Body of pancreas (tissue), 4 donors: ENCODE data around the gene NEB. TPM values are rescaled to one million over a fixed set of nuclear protein-coding genes. Genes with fewer than 3 reads are reported as not detected.

Experiments
- ATAC-seq: fragments of 150-250 bp; one replicate; pipeline ENCODE4 v1.9.1; 2016
- DNase-seq, 4 donors: peaks; one replicate each; pipeline ENCODE4 v3.0.0-alpha.2; 2019
- H3K27ac ChIP-seq, 4 donors: fragments of 200-600 bp; sonication (generic); 1 replicate in 3 of 4; 2 replicates in 1 of 4; pipeline versions ENCODE4 v1.5.1 to v1.6.1; 2016 to 2019; ENCODE audit warnings: mild to moderate bottlenecking in 1 of 4, mixed read lengths in 1 of 4, moderate library complexity in 1 of 4
- H3K27me3 ChIP-seq, 2 donors: fragments of 200-600 bp; sonication (generic); one replicate each; pipeline ENCODE4 v1.6.0; 2016; ENCODE audit warnings: mild to moderate bottlenecking in 1 of 2
- H3K36me3 ChIP-seq, 2 donors: fragments of 200-600 bp; sonication (generic); replicated peaks in 1 of 2; 2 replicates each; pipeline ENCODE4 v1.5.1; 2016; ENCODE audit warnings: low read depth in 2 of 2; ENCODE audit not compliant: insufficient read depth in 1 of 2
- H3K4me1 ChIP-seq: fragments of 200-600 bp; sonication (generic); one replicate; pipeline ENCODE4 v1.6.0; 2016
- H3K4me3 ChIP-seq, 2 donors: fragments of 200-600 bp; sonication (generic); 1 replicate in 1 of 2; 2 replicates in 1 of 2; pipeline ENCODE4 v1.5.1; 2016 to 2019
- H3K9me3 ChIP-seq, 3 donors: fragments of 200-600 bp; sonication (generic); 1 replicate in 2 of 3; 2 replicates in 1 of 3; pipeline ENCODE4 v1.5.1; 2016
- POLR2A ChIP-seq, 3 donors: fragments of 450-650 bp; IDR thresholded peaks; one replicate each; pipeline ENCODE4 v1.6.1; 2016; ENCODE audit warnings: antibody characterized with exemption in 3 of 3, mild to moderate bottlenecking in 2 of 3
- WGBS, 2 donors: methylation state at CpG; one replicate each; pipeline ENCODE4 v1.1.5; 2017; 5-methylcytosine and 5-hydroxymethylcytosine counted together
- intact Hi-C: fragments of 100-400 bp; cut with DNase I; formaldehyde crosslinking; loops from one replicate; pipeline ENCODE4 v1.15.1; 2023
- total RNA-seq, 2 donors: library from RNA; depleted of rRNA; stranded (reverse); fragments of >200 nt; gene quantifications; one replicate each; pipeline ENCODE4 v1.1.0, GENCODE V29; 2016
- TF ChIP-seq, protein P1 (sequence below), 7 experiments: fragments of 450-650 bp in 4 of 7; fragments of 200-600 bp in 3 of 7; sonication (generic) in 3 of 7; IDR thresholded peaks; one replicate each; pipeline ENCODE4 v1.5.1; 2016 to 2019; ENCODE audit warnings: antibody characterized with exemption in 7 of 7

The NEB gene
- total RNA-seq, 2 donors from 2014 or later, result 2.3 to 3.9 TPM

GRCh38 chr2:151549191-151549590 is 185.1 kb downstream of the NEB start:
- no peaks in the 10 kb centered on the region for H3K27me3 ChIP-seq
- TF ChIP-seq POLR2A (IDR thresholded peaks at IDR 0.05), result no peak
- TF ChIP-seq, protein P1, sequence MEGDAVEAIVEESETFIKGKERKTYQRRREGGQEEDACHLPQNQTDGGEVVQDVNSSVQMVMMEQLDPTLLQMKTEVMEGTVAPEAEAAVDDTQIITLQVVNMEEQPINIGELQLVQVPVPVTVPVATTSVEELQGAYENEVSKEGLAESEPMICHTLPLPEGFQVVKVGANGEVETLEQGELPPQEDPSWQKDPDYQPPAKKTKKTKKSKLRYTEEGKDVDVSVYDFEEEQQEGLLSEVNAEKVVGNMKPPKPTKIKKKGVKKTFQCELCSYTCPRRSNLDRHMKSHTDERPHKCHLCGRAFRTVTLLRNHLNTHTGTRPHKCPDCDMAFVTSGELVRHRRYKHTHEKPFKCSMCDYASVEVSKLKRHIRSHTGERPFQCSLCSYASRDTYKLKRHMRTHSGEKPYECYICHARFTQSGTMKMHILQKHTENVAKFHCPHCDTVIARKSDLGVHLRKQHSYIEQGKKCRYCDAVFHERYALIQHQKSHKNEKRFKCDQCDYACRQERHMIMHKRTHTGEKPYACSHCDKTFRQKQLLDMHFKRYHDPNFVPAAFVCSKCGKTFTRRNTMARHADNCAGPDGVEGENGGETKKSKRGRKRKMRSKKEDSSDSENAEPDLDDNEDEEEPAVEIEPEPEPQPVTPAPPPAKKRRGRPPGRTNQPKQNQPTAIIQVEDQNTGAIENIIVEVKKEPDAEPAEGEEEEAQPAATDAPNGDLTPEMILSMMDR (IDR thresholded peaks at IDR 0.05), result no peak
- no peak overlapping the region for H3K4me3 ChIP-seq
- DNase-seq, result no peak
- intact Hi-C loops, result no loop called here
- 78 to 92% methylated on average over 2 of the region's 2 CpGs for WGBS, 2 donors
- ATAC-seq, result no peak
- H3K4me1 ChIP-seq, result no peaks in the 10 kb centered on the region
- no peak overlapping the region for H3K27ac ChIP-seq
- no peaks in the 10 kb centered on the region for H3K36me3 ChIP-seq
- H3K9me3 ChIP-seq, result no peaks in the 10 kb centered on the region

- TF ChIP-seq POLR2A (IDR thresholded peaks at IDR 0.05), result no peak
- TF ChIP-seq, protein P1 (IDR thresholded peaks at IDR 0.05), result no peak
- intact Hi-C loops, result no loop called here
- H3K4me1 ChIP-seq, result no peaks in the 10 kb centered on the region
- ATAC-seq (no peak), DNase-seq (no peak)
- WGBS, 2 donors, result 90 to 98% methylated on average over 5 of the region's 5 CpGs
- no peak overlapping the region for H3K27ac ChIP-seq
- H3K4me3 ChIP-seq, result no peak overlapping the region
- no peaks in the 10 kb centered on the region for H3K9me3 ChIP-seq
- no peaks in the 10 kb centered on the region for H3K36me3 ChIP-seq
- H3K27me3 ChIP-seq, result no peaks in the 10 kb centered on the region
These were observed 189.8 kb downstream of the NEB start for GRCh38 chr2:151544449-151544848.

DNA sequence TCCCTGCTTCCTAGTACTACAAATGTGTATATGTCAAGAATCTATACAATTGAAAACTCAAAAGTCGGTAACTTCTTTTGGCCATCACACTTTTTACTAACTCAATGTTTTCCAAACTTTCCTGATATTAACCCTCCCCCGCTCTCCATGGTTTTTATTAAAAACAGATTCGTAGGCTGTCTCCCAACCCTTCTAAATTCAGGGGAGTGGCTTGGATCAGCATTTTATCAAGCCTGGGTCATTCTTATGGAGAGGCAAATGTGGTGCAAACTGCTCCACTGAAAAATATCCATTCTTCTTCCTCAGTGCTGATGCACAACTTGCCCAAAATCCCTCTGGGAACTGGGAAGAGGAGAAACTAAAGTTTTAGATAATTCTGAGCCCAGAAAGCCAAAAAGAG is 190.4 kb downstream of the NEB start:
- no peak for ATAC-seq
- H3K4me1 ChIP-seq, result no peaks in the 10 kb centered on the region
- H3K9me3 ChIP-seq, result no peaks in the 10 kb centered on the region
- H3K27me3 ChIP-seq, result no peaks in the 10 kb centered on the region
- 75 to 86% methylated on average over 3 of the region's 3 CpGs for WGBS, 2 donors
- DNase-seq, result no peak
- intact Hi-C loops, result no loop called here
- no peak overlapping the region for H3K4me3 ChIP-seq
- no peaks in the 10 kb centered on the region for H3K36me3 ChIP-seq
- H3K27ac ChIP-seq, result no peak overlapping the region
- TF ChIP-seq, protein P1 (IDR thresholded peaks at IDR 0.05), result no peak
- TF ChIP-seq POLR2A (IDR thresholded peaks at IDR 0.05), result no peak

DNA sequence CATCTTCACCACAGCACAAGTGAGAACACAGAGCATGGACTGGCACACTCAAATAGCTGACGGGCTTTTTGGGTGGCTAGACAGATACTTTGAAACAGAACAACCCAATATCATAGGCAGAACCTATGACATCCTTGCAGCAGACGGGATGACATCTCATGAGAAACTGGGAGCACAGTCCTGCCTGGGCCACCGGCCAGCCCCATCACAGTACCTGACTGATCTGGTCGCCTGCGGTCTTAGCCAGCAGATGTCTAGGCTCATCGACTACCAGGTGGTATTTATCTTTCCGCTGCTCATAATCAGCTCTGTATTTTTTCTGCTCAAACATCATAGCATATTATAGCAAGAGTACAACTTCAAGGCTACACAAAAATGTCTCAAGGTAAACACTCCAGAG is 200.3 kb downstream of the NEB start:
- H3K27ac ChIP-seq, result no peak overlapping the region
- intact Hi-C loops, result no loop called here
- no peaks in the 10 kb centered on the region for H3K4me1 ChIP-seq
- H3K4me3 ChIP-seq, result no peak overlapping the region
- no peak for DNase-seq
- 77 to 82% methylated on average over 7 of the region's 7 CpGs for WGBS, 2 donors
- no peaks in the 10 kb centered on the region for H3K9me3 ChIP-seq
- no peak for TF ChIP-seq POLR2A (IDR thresholded peaks at IDR 0.05)
- TF ChIP-seq, protein P1 (IDR thresholded peaks at IDR 0.05), result no peak
- no peaks in the 10 kb centered on the region for H3K36me3 ChIP-seq
- ATAC-seq, result no peak
- H3K27me3 ChIP-seq, result no peaks in the 10 kb centered on the region

- Histone ChIP-seq H3K9me3 (no peaks in the 10 kb centered on the region), H3K27me3 (no peaks in the 10 kb centered on the region), H3K36me3 (no peaks in the 10 kb centered on the region), H3K4me3 (no peak overlapping the region), H3K4me1 (no peaks in the 10 kb centered on the region), H3K27ac (no peak overlapping the region)
- intact Hi-C loops, result no loop called here
- no peak for DNase-seq
- TF ChIP-seq, protein P1 (IDR thresholded peaks at IDR 0.05), result no peak
- no peak for TF ChIP-seq POLR2A (IDR thresholded peaks at IDR 0.05)
- WGBS, 2 donors, result 66 to 78% methylated on average over 3 of the region's 3 CpGs
- ATAC-seq, result no peak
These were observed 201.1 kb downstream of the NEB start for GRCh38 chr2:151533127-151533526.
